ENCODE measurements around the gene TAB2. TPM values are rescaled to one million over a fixed set of nuclear protein-coding genes. Genes with fewer than 3 reads are reported as not detected.

Gene TAB2
- total RNA-seq, 1 experiment from 2014 or later = 55.6 TPM

DNA sequence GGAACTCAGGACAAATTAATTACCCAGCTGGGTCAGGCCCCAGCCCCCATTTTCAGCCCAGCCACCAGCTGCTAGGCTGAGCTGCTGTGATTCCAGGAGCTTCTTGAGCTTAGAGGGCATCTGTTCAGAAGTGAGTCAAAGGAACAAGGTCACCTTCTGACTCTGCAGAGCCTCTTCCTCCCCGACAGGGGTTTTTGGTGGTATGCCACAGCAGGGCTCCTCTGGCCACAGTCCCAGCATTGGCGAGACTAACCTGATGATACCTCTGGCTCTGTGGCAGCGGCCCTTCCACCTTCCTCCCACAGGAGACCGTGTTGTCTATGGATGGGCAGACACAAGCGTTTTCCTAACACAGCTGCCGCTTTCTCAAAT lies 127.6 kb downstream of the TAB2 start:
- H3K36me3 Mint-ChIP-seq = no peaks in the 10 kb centered on the region
- peaks cover 3% of the 10 kb centered on the region; the same call in 1 of the 2 replicates for H3K4me1 Mint-ChIP-seq
- ATAC-seq = no peak
- ChIA-PET CTCF (no interaction called here), POLR2A (no interaction called here)
- no peak overlapping the region for H3K4me3 Mint-ChIP-seq
- TF ChIP-seq, protein P1, sequence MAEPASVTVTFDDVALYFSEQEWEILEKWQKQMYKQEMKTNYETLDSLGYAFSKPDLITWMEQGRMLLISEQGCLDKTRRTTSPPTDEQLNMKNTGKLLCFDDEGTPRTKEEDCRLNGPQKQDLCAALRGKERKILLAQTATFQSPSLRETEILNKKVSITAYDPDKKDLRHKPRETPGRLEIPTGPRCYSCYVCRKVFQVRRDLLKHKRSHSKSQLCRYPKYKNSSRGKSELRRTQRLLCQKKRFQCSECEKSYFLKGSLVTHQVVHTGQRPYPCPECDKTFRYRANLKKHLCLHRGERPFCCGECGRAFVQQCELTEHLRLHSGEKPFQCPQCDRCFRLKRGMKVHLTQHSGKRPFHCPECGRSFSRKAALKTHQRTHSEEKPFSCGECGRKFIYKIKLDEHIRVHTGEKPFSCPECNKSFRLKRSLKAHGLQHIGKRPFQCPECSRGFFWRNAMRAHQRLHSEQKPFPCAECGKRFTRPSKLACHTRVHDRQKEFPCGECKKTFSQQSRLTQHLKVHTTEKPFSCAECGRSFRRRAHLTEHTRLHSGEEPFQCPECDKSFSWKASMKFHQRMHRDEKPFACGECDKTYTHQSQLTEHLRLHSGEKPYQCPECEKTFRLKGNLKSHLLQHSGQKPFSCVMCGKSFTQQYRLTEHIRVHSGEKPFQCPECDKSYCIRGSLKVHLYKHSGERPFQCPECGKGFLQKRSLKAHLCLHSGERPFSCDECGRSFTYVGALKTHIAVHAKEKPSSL (CRISPR knock-in tag; conservative IDR thresholded peaks at IDR 0.05) = no peak
- no peak for TF ChIP-seq EMX1 (CRISPR knock-in tag; IDR thresholded peaks at IDR 0.05)
- no peak for TF ChIP-seq KAT7 (CRISPR knock-in tag; IDR thresholded peaks at IDR 0.05; ENCODE audit: borderline replicate concordance)
- no peak for TF ChIP-seq RELA (CRISPR knock-in tag; IDR thresholded peaks at IDR 0.05; ENCODE audit: borderline replicate concordance)
- no peak for TF ChIP-seq ZBTB21 (CRISPR knock-in tag; IDR thresholded peaks at IDR 0.05; ENCODE audit: borderline replicate concordance)
- TF ChIP-seq MXD4 (CRISPR knock-in tag; IDR thresholded peaks at IDR 0.05; ENCODE audit: borderline replicate concordance) = no peak
- TF ChIP-seq, protein P2, sequence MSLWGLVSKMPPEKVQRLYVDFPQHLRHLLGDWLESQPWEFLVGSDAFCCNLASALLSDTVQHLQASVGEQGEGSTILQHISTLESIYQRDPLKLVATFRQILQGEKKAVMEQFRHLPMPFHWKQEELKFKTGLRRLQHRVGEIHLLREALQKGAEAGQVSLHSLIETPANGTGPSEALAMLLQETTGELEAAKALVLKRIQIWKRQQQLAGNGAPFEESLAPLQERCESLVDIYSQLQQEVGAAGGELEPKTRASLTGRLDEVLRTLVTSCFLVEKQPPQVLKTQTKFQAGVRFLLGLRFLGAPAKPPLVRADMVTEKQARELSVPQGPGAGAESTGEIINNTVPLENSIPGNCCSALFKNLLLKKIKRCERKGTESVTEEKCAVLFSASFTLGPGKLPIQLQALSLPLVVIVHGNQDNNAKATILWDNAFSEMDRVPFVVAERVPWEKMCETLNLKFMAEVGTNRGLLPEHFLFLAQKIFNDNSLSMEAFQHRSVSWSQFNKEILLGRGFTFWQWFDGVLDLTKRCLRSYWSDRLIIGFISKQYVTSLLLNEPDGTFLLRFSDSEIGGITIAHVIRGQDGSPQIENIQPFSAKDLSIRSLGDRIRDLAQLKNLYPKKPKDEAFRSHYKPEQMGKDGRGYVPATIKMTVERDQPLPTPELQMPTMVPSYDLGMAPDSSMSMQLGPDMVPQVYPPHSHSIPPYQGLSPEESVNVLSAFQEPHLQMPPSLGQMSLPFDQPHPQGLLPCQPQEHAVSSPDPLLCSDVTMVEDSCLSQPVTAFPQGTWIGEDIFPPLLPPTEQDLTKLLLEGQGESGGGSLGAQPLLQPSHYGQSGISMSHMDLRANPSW (CRISPR knock-in tag; conservative IDR thresholded peaks at IDR 0.05; ENCODE audit: low read depth) = no peak
- TF ChIP-seq, protein P3, sequence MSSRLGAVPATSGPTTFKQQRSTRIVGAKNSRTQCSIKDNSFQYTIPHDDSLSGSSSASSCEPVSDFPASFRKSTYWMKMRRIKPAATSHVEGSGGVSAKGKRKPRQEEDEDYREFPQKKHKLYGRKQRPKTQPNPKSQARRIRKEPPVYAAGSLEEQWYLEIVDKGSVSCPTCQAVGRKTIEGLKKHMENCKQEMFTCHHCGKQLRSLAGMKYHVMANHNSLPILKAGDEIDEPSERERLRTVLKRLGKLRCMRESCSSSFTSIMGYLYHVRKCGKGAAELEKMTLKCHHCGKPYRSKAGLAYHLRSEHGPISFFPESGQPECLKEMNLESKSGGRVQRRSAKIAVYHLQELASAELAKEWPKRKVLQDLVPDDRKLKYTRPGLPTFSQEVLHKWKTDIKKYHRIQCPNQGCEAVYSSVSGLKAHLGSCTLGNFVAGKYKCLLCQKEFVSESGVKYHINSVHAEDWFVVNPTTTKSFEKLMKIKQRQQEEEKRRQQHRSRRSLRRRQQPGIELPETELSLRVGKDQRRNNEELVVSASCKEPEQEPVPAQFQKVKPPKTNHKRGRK (CRISPR knock-in tag; IDR thresholded peaks at IDR 0.05; ENCODE audit: borderline replicate concordance) = no peak
- no peak for TF ChIP-seq ETV6 (CRISPR knock-in tag; IDR thresholded peaks at IDR 0.05)
- TF ChIP-seq TEAD4 (CRISPR knock-in tag; IDR thresholded peaks at IDR 0.05) = no peak
- TF ChIP-seq, protein P4, sequence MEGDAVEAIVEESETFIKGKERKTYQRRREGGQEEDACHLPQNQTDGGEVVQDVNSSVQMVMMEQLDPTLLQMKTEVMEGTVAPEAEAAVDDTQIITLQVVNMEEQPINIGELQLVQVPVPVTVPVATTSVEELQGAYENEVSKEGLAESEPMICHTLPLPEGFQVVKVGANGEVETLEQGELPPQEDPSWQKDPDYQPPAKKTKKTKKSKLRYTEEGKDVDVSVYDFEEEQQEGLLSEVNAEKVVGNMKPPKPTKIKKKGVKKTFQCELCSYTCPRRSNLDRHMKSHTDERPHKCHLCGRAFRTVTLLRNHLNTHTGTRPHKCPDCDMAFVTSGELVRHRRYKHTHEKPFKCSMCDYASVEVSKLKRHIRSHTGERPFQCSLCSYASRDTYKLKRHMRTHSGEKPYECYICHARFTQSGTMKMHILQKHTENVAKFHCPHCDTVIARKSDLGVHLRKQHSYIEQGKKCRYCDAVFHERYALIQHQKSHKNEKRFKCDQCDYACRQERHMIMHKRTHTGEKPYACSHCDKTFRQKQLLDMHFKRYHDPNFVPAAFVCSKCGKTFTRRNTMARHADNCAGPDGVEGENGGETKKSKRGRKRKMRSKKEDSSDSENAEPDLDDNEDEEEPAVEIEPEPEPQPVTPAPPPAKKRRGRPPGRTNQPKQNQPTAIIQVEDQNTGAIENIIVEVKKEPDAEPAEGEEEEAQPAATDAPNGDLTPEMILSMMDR (IDR thresholded peaks at IDR 0.05) = no peak
- TF ChIP-seq, protein P5, sequence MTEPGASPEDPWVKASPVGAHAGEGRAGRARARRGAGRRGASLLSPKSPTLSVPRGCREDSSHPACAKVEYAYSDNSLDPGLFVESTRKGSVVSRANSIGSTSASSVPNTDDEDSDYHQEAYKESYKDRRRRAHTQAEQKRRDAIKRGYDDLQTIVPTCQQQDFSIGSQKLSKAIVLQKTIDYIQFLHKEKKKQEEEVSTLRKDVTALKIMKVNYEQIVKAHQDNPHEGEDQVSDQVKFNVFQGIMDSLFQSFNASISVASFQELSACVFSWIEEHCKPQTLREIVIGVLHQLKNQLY (CRISPR knock-in tag; IDR thresholded peaks at IDR 0.05) = no peak
- no peak for TF ChIP-seq FOXK1 (CRISPR knock-in tag; IDR thresholded peaks at IDR 0.05)
- TF ChIP-seq NR1H2 (CRISPR knock-in tag; IDR thresholded peaks at IDR 0.05) = no peak
- TF ChIP-seq NFATC4 (CRISPR knock-in tag; IDR thresholded peaks at IDR 0.05) = no peak
- H3K27me3 Mint-ChIP-seq (ENCODE audit: low read depth) = peaks cover 14% of the 10 kb centered on the region
- peaks cover 3% of the 10 kb centered on the region; the same call in 1 of the 2 replicates for H3K9me3 Mint-ChIP-seq
- H3K27ac Mint-ChIP-seq = no peak overlapping the region
- no peak for DNase-seq (ENCODE audit: low spot score)

DNA sequence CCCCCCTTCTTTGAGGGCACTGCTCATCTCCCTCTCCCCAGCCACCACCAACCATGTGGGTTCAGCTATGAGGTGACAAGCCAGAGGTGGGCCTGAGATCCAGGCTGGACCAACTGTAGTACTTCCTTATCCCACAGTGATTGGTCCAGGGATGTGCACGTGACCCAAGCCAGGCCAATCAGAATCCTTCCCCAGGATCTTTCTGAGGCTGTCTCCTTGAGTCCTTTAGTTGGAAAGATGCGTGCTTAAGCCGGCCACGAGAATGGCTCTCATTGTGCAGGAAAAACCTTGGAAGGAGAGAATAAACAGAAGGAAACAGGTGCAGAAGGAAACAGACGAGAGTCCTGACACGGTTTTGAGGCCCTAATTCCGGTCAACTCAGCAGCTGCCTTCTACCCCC lies 128.1 kb downstream of the TAB2 start:
- Mint-ChIP-seq H3K27me3 (ENCODE audit: low read depth) (peaks cover 19% of the 10 kb centered on the region), H3K9me3 (peaks cover 3% of the 10 kb centered on the region; the same call in 1 of the 2 replicates), H3K36me3 (no peaks in the 10 kb centered on the region), H3K4me1 (peaks cover 3% of the 10 kb centered on the region; the same call in 1 of the 2 replicates), H3K27ac (no peak overlapping the region), H3K4me3 (no peak overlapping the region)
- POLR2A ChIA-PET = no interaction called here
- CTCF ChIA-PET = no interaction called here
- ATAC-seq = no peak
- DNase-seq (ENCODE audit: low spot score) = no peak
- TF ChIP-seq NFYB (CRISPR knock-in tag; conservative IDR thresholded peaks at IDR 0.05; ENCODE audit: low read depth) (peak; percentile 34; the same call in 1 of the 2 replicates), HMGA2 (CRISPR knock-in tag; IDR thresholded peaks at IDR 0.05) (no peak), NR3C1 (CRISPR knock-in tag; conservative IDR thresholded peaks at IDR 0.05; ENCODE audit: low read depth) (no peak), ZNF317 (CRISPR knock-in tag; IDR thresholded peaks at IDR 0.05; ENCODE audit: borderline replicate concordance, low read depth) (no peak), CREB1 (CRISPR knock-in tag; IDR thresholded peaks at IDR 0.05) (no peak)
- TF ChIP-seq, protein P6, sequence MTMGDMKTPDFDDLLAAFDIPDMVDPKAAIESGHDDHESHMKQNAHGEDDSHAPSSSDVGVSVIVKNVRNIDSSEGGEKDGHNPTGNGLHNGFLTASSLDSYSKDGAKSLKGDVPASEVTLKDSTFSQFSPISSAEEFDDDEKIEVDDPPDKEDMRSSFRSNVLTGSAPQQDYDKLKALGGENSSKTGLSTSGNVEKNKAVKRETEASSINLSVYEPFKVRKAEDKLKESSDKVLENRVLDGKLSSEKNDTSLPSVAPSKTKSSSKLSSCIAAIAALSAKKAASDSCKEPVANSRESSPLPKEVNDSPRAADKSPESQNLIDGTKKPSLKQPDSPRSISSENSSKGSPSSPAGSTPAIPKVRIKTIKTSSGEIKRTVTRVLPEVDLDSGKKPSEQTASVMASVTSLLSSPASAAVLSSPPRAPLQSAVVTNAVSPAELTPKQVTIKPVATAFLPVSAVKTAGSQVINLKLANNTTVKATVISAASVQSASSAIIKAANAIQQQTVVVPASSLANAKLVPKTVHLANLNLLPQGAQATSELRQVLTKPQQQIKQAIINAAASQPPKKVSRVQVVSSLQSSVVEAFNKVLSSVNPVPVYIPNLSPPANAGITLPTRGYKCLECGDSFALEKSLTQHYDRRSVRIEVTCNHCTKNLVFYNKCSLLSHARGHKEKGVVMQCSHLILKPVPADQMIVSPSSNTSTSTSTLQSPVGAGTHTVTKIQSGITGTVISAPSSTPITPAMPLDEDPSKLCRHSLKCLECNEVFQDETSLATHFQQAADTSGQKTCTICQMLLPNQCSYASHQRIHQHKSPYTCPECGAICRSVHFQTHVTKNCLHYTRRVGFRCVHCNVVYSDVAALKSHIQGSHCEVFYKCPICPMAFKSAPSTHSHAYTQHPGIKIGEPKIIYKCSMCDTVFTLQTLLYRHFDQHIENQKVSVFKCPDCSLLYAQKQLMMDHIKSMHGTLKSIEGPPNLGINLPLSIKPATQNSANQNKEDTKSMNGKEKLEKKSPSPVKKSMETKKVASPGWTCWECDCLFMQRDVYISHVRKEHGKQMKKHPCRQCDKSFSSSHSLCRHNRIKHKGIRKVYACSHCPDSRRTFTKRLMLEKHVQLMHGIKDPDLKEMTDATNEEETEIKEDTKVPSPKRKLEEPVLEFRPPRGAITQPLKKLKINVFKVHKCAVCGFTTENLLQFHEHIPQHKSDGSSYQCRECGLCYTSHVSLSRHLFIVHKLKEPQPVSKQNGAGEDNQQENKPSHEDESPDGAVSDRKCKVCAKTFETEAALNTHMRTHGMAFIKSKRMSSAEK (CRISPR knock-in tag; IDR thresholded peaks at IDR 0.05; ENCODE audit: borderline replicate concordance) = no peak
- TF ChIP-seq, protein P7, sequence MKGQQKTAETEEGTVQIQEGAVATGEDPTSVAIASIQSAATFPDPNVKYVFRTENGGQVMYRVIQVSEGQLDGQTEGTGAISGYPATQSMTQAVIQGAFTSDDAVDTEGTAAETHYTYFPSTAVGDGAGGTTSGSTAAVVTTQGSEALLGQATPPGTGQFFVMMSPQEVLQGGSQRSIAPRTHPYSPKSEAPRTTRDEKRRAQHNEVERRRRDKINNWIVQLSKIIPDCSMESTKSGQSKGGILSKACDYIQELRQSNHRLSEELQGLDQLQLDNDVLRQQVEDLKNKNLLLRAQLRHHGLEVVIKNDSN (CRISPR knock-in tag; IDR thresholded peaks at IDR 0.05) = peak; percentile 28; the same call in 1 of the 2 replicates

Data from WTC11 (cell line).